Liver (tissue), 9 donors: ENCODE results near the gene HAND1. TPM values are rescaled to one million over a fixed set of nuclear protein-coding genes. Genes with fewer than 3 reads are reported as not detected.

Experiments used
- DNase-seq: peaks from one replicate; pipeline ENCODE4 v3.0.0-alpha.2; 2017; ENCODE audit warnings: low spot score
- H3K27ac ChIP-seq, 2 donors: one replicate each; pipeline ENCODE4 v1.7.0; 2013; ENCODE audit warnings: inconsistent platforms in 2 of 2, low read length in 2 of 2, control low read depth in 1 of 2, low read depth in 1 of 2, mild to moderate bottlenecking in 1 of 2
- H3K27me3 ChIP-seq, 4 donors: one replicate each; pipeline versions ENCODE4 v1.6.1 to v1.7.0; 2013; ENCODE audit warnings: low read length in 3 of 4, inconsistent platforms in 1 of 4, mild to moderate bottlenecking in 1 of 4, moderate library complexity in 1 of 4; ENCODE audit not compliant: control insufficient read depth in 4 of 4, insufficient read depth in 4 of 4
- H3K36me3 ChIP-seq, 4 donors: one replicate each; pipeline versions ENCODE4 v1.6.1 to v1.7.0; 2013; ENCODE audit warnings: low read length in 3 of 4, mild to moderate bottlenecking in 3 of 4, low read depth in 1 of 4, moderate library complexity in 1 of 4; ENCODE audit not compliant: control insufficient read depth in 4 of 4, insufficient read depth in 3 of 4
- H3K4me1 ChIP-seq, 4 donors: one replicate each; pipeline versions ENCODE4 v1.6.1 to v1.7.0; 2013; ENCODE audit warnings: low read length in 3 of 4, mild to moderate bottlenecking in 3 of 4, moderate library complexity in 1 of 4; ENCODE audit not compliant: control insufficient read depth in 4 of 4, insufficient read depth in 4 of 4
- H3K4me3 ChIP-seq, 3 donors: one replicate each; pipeline versions ENCODE4 v1.6.1 to v1.7.0; 2013; ENCODE audit warnings: low read length in 3 of 3, control low read depth in 1 of 3, low read depth in 1 of 3, mild to moderate bottlenecking in 1 of 3
- H3K9ac ChIP-seq, 2 donors: one replicate each; pipeline ENCODE4 v1.7.0; 2013; ENCODE audit warnings: low read length in 2 of 2, mild to moderate bottlenecking in 2 of 2, moderate library complexity in 2 of 2, control low read depth in 1 of 2, low read depth in 1 of 2
- H3K9me3 ChIP-seq, 4 donors: one replicate each; pipeline versions ENCODE4 v1.6.1 to v1.7.0; 2013; ENCODE audit warnings: low read length in 3 of 4; ENCODE audit not compliant: control insufficient read depth in 4 of 4
- ATF3 ChIP-seq: IDR thresholded peaks from 2 replicates; pipeline ENCODE4 v1.6.1; 2016; ENCODE audit warnings: antibody characterized with exemption
- CTCF ChIP-seq: fragments of 150-350 bp; IDR thresholded peaks from 2 replicates; pipeline ENCODE4 v1.5.1; 2017; ENCODE audit warnings: improper control_type of control experiment, low read depth, low read length; ENCODE audit not compliant: missing input control
- EGR1 ChIP-seq, 2 donors: IDR thresholded peaks; 2 replicates each; pipeline ENCODE4 v1.6.1; 2016 to 2018; ENCODE audit warnings: antibody characterized with exemption in 2 of 2, low read depth in 2 of 2
- FOXA2 ChIP-seq: IDR thresholded peaks from 2 replicates; pipeline ENCODE4 v1.6.1; 2016; ENCODE audit warnings: antibody characterized with exemption
- GABPA ChIP-seq, 2 donors: IDR thresholded peaks in 1 of 2; conservative IDR thresholded peaks in 1 of 2; 2 replicates each; pipeline ENCODE4 v1.6.1; 2016; ENCODE audit warnings: antibody characterized with exemption in 2 of 2, mild to moderate bottlenecking in 1 of 2, moderate library complexity in 1 of 2
- HNF4A ChIP-seq, 2 donors: conservative IDR thresholded peaks; 2 replicates each; pipeline ENCODE4 v1.6.1; 2016; ENCODE audit warnings: antibody characterized with exemption in 2 of 2, mild to moderate bottlenecking in 2 of 2
- HNF4G ChIP-seq: IDR thresholded peaks from 2 replicates; pipeline ENCODE4 v1.6.1; 2016; ENCODE audit warnings: antibody characterized with exemption
- JUND ChIP-seq, 2 donors: IDR thresholded peaks; 2 replicates each; pipeline ENCODE4 v1.6.1; 2016; ENCODE audit warnings: antibody characterized with exemption in 2 of 2
- MAX ChIP-seq: IDR thresholded peaks from 2 replicates; pipeline ENCODE4 v1.6.1; 2016; ENCODE audit warnings: antibody characterized with exemption
- NR2F2 ChIP-seq: IDR thresholded peaks from 2 replicates; pipeline ENCODE4 v1.6.1; 2016; ENCODE audit warnings: antibody characterized with exemption
- RAD21 ChIP-seq, 2 donors: IDR thresholded peaks; 2 replicates each; pipeline ENCODE4 v1.6.1; 2016; ENCODE audit warnings: antibody characterized with exemption in 2 of 2, mild to moderate bottlenecking in 2 of 2
- REST ChIP-seq: IDR thresholded peaks from 2 replicates; pipeline ENCODE4 v1.6.1; 2016; ENCODE audit warnings: antibody characterized with exemption, mild to moderate bottlenecking
- RXRA ChIP-seq, 2 donors: IDR thresholded peaks; 2 replicates each; pipeline ENCODE4 v1.6.1; 2017 to 2018; ENCODE audit warnings: antibody characterized with exemption in 2 of 2, mild to moderate bottlenecking in 1 of 2
- SP1 ChIP-seq: IDR thresholded peaks from 2 replicates; pipeline ENCODE4 v1.6.1; 2018; ENCODE audit warnings: antibody characterized with exemption, mild to moderate bottlenecking
- TAF1 ChIP-seq: conservative IDR thresholded peaks from 2 replicates; pipeline ENCODE4 v1.6.1; 2016; ENCODE audit warnings: antibody characterized with exemption, mild to moderate bottlenecking
- YY1 ChIP-seq: IDR thresholded peaks from 2 replicates; pipeline ENCODE4 v1.6.1; 2016; ENCODE audit warnings: antibody characterized with exemption, mild to moderate bottlenecking
- WGBS: extraction: QIAGEN DNeasy Blood & Tissue Kit; methylation state at CpG from one replicate; pipeline ENCODE4 v1.1.7; 2013; 5-methylcytosine and 5-hydroxymethylcytosine counted together
- polyA plus RNA-seq, 2 donors: library from polyadenylated mRNA; stranded (reverse) in 1 of 2; unstranded in 1 of 2; fragments of 200-250 nt in 1 of 2; fragments of >200 nt in 1 of 2; fragmentation: Nextera tagmentation in 1 of 2; extraction: Ambion mirVana in 1 of 2; gene quantifications; one replicate each; pipeline versions ENCODE4 v1.2.1 to v1.2.3, GENCODE V29; 2013 to 2015
- total RNA-seq, 2 donors: library from RNA; depleted of rRNA; stranded (reverse); fragments of >200 nt; gene quantifications; one replicate each; pipeline ENCODE4 v1.2.3, GENCODE V29; 2014
- donor health status: healthy.
- donor health status: healthy.
- donor health status: healthy.
- donor health status: healthy.
- donor health status: healthy.

The HAND1 gene
- total and polyA plus RNA-seq, 4 donors = not detected

GRCh38 chr5:154505567-154505966 lies 27.5 kb upstream of the HAND1 start:
- Histone ChIP-seq H3K9ac (no peak overlapping the region), H3K27me3 (peaks cover 0 to 2% (median 0%) of the 10 kb centered on the region in 4 donors), H3K27ac (no peak overlapping the region), H3K9me3 (no peaks in the 10 kb centered on the region), H3K4me1 (no peaks in the 10 kb centered on the region), H3K4me3 (no peak overlapping the region), H3K36me3 (no peaks in the 10 kb centered on the region)
- no peak for DNase-seq
- 81% methylated on average over 10 of the region's 10 CpGs for WGBS
- TF ChIP-seq SP1 = no peak
- no peak for TF ChIP-seq JUND (IDR thresholded peaks at IDR 0.05)
- no peak for TF ChIP-seq EGR1 (IDR thresholded peaks at IDR 0.05; ENCODE audit: low read depth in 2 of 2)
- TF ChIP-seq REST = no peak
- no peak for TF ChIP-seq FOXA2
- TF ChIP-seq YY1 = no peak
- TF ChIP-seq HNF4G = no peak
- TF ChIP-seq MAX = no peak
- TF ChIP-seq TAF1 = no peak

GRCh38 chr5:154503698-154504039 lies 25.6 kb upstream of the HAND1 start:
- H3K9ac ChIP-seq = no peak overlapping the region
- TF ChIP-seq YY1 (no peak), MAX (no peak), ATF3 (no peak), GABPA (IDR thresholded peaks at IDR 0.05 in 1 of 2, conservative IDR thresholded peaks at IDR 0.05 in 1 of 2) (no peak), RAD21 (IDR thresholded peaks at IDR 0.05) (no peak), SP1 (no peak), RXRA (IDR thresholded peaks at IDR 0.05) (no peak), FOXA2 (no peak), EGR1 (IDR thresholded peaks at IDR 0.05; ENCODE audit: low read depth in 2 of 2) (no peak), REST (no peak), NR2F2 (no peak), HNF4A (conservative IDR thresholded peaks at IDR 0.05) (no peak), CTCF (no peak), TAF1 (no peak), JUND (IDR thresholded peaks at IDR 0.05) (no peak)
- H3K27me3 ChIP-seq = no peaks in the 10 kb centered on the region
- no peak overlapping the region for H3K4me3 ChIP-seq
- H3K4me1 ChIP-seq = no peaks in the 10 kb centered on the region
- no peaks in the 10 kb centered on the region for H3K9me3 ChIP-seq
- DNase-seq = no peak
- WGBS = 97% methylated on average over 2 of the region's 2 CpGs
- no peak overlapping the region for H3K27ac ChIP-seq
- H3K36me3 ChIP-seq = no peaks in the 10 kb centered on the region
